WTC11 (cell line): ENCODE results near the gene CEP85.

Source experiments
- ATF6 ChIP-seq: sonication (generic); formaldehyde crosslinking; IDR thresholded peaks from 2 replicates; pipeline ENCODE4 v1.8.1; 2023; ENCODE audit warnings: mild to moderate bottlenecking, missing genetic modification reagents
- CREM ChIP-seq: sonication (generic); formaldehyde crosslinking; IDR thresholded peaks from 2 replicates; pipeline ENCODE4 v1.8.1; 2022; ENCODE audit warnings: mild to moderate bottlenecking, missing genetic modification reagents, moderate library complexity
- CTCF ChIP-seq: fragments of 200-600 bp; IDR thresholded peaks from 2 replicates; pipeline ENCODE4 v1.8.0; 2022; ENCODE audit warnings: antibody characterized with exemption
- FOXK1 ChIP-seq: sonication (generic); formaldehyde crosslinking; IDR thresholded peaks from 2 replicates; pipeline ENCODE4 v1.8.0; 2022; ENCODE audit warnings: mild to moderate bottlenecking, moderate library complexity, missing genetic modification reagents
- HMGXB4 ChIP-seq: sonication (generic); formaldehyde crosslinking; IDR thresholded peaks from 2 replicates; pipeline ENCODE4 v1.8.1; 2023; ENCODE audit warnings: mild to moderate bottlenecking, moderate library complexity, missing genetic modification reagents

GRCh38 chr1:26287033-26287711 is 53.2 kb downstream of the CEP85 start:
- no peak for TF ChIP-seq CTCF
- no peak for TF ChIP-seq FOXK1 (CRISPR knock-in tag)
- no peak for TF ChIP-seq HMGXB4 (CRISPR knock-in tag)
- TF ChIP-seq ATF6 (CRISPR knock-in tag): no peak
- no peak for TF ChIP-seq CREM (CRISPR knock-in tag)
